Measurements from ENCODE around the gene TSPAN3.
A peak's percentile ranks its signal among the peaks of the same experiment; 100 is the strongest.

TSPAN3 gene

DNA sequence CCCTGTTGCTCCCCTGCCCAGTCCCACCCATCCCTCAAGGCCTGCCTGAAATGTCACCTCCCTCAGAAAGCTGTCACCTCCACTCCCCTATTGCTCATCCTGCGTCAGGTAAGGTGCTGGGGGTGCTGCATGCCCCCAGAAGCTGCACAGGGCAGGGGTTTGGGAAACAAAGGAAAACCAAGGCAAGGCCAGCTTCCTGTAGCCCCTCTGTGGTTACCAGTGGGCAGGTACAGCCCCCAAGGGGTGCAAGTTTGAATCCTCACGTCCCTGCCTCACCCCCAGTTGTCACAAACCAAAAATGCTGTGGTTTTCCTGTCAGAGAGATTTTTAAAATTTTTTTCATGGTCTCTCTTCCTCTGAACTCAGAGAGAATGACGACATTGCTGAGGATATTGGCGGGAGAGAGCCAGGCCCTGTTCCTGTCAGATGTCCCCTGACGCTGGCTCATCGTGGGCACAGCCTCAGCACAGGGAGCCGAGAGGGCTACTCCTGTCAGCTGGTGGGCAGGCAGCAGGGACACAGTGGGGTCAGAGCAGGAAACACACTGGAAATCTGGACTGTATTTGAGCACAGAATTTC, 49.0 kb downstream of the TSPAN3 start:
- no peak for DNase-seq

DNA sequence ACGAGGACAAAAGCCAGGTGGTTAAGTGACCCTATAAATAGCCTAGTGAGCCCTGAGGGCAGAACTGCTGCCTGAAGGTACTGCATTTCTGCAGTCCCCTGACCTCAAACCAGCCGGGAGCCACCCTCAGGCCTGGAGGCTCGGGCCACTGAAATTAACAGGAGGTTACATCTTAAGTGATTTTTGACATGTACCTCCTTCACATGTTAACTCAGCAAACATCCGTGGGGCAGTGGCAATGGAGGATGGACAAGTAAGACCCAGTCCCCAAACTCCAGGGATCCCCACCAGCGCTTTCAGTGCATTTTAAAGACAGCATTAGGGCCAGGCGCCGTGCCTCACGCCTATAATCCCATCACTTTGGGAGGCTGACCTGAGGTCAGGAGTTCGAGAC, 49.8 kb downstream of the TSPAN3 start:
- DNase-seq = no peak

GRCh38 chr15:77020348-77021087, 50.4 kb downstream of the TSPAN3 start:
- no peak for DNase-seq

DNA sequence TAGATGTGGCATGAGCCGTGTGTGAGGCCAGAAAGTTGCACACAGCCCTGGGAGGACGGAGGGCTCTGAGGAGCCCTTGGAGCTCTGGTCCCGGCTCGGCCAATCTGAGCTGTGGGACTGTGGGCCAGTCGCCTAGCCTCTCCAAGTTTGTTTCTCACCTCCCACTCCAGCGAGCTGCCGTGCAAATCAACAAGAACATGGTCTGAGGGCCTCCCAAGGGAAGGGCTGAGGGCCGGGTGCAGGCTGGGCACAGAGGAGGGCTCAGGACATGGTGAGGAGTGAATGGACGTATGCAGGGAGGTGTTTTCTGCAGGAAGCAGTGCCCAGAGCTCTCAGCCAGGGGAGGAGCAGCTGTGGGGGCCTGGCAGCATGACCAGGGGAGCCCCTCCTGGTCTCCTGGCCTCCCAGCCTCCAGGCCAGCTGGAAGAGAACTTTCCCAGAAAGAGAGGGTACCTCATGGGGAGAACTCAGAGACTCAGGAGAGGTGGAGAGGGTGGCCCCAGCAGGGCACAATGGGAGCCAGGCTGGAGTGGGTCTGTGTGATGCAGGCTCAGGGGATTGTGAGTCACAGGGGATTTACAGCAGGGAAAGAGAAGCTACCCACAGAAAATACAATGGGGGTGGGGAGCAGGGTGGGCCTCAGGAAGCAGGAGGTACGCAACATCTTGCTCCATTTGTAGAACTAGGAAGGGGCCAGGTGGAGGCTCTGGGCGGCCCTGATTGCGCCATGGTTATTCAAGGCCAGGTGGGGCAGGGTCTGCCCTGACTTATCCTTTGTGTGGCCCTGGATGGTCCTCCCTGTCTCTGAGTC, 51.2 kb downstream of the TSPAN3 start:
- no peak for DNase-seq

DNA sequence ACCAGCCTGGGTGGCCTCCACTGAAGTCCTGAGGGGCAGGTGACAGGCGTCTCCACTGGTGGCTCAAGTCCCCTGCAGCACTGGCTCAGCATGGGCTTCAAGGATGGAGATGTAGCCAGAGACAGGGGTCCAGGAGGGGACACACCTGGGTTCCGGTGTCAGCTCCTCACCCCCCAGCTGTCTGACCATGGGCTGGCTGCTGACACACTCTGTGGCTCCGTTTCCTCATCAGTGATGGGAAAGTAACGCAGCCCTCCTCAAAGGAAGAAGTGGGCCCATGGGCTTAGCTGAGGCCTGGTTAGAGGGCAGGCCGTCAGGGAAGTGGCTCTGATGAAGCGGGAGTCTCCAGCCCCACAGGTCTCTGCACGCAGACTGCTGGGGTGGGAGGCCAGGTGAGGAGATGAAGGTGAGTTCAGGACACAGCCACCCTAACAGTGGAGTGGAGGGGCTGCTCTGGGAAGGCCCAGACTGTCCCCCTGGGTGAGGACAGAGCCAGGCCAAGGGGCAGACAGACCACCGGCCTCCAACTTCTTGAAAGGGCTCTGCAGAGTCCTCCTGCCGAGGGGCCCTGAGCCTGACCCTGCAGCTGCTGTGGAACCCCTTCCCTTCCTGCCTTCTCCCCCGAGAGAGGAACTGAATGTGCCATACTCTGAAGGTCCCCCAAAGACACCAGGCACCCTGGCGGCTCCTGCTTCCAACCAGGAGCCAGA, 52.0 kb downstream of the TSPAN3 start:
- no peak for DNase-seq

DNA sequence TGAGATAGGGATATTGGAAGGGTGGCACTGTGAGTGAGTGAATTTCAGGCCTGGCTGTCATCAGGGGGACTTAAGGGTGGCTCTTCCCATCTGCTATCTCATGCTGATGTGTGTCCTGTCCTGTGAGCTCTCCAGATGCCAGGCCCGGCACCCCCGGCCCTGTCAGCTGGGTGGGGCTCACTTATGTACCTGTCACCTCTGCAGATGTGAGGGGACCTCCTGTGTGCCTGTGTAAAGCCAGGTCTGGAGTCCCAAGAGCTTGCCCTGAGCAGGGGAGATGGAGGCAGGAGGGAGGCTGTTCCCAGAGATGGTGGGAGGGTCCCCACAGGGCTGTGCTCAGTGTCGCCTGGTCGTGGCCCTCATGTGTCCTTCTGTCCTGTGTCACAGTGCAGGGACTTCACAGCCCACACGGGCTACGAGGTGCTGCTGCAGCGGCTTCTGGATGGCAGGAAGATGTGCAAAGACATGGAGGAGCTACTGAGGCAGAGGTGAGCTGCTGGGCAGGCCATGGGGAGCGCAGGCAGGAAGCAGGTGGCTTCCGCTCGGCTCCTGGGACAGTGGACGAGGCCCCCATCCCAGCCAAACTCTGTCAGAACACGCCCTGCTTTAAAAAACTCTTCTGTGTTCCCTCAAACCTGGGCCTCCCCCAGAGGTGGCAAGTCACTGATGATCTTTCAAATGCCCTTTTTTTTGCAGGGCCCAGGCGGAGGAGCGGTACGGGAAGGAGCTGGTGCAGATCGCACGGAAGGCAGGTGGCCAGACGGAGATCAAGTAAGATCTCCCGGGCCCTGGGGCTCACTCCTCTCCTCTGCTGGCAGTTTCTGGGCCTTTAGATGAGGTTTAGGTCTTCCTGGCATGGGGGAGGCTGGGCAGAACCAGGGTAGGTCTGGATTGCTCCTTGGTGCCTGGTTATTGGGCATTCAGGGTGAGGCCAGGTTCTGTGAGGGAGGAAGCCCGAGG, 52.9 kb downstream of the TSPAN3 start:
- DNase-seq = no peak

- DNase-seq = no peak
Observed at GRCh38 chr15:77017091-77017660, 53.7 kb downstream of the TSPAN3 start.

GRCh38 chr15:77016321-77016695, 54.6 kb downstream of the TSPAN3 start:
- DNase-seq = no peak

DNA sequence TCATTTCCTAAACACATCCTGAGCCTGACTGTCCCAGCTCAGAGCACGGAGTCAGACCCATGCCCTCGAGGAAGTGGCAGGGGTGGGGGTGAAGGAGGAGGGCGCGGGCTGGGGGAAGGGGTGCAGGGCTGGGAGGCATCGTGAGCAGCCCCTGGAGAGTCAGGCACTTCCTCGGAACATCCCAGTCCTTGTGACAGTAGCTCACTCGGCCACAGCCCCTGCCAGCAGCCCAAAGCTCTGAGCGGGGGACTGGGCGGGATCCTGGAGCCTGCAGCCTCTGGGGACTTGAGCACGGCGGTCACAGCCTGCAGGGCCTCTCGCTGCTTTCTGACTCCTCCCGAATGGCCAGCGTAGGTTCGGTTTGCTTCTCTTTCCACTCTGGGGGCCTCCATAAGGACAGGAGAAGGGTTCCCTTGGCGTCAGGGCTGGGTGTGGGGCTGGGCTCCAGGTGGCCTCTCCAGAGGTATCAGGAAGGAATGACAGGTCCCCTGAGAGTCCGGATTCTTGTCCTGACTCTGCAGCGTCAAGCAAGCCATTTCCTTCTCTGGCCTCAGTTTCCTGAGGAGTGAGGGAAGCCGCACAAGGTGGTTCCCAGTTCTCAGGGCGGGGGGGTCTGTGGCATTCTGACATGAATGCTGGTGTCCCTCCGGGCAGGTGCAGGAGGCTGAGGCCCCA, 55.1 kb downstream of the TSPAN3 start:
- DNase-seq = no peak

GRCh38 chr15:77014132-77015081, 56.5 kb downstream of the TSPAN3 start:
- peak; percentile 69 for DNase-seq

- DNase-seq = no peak
Observed at GRCh38 chr15:77013776-77014131, 57.2 kb downstream of the TSPAN3 start.

GRCh38 chr15:77012868-77013267, 58.0 kb downstream of the TSPAN3 start:
- no peak for DNase-seq

DNA sequence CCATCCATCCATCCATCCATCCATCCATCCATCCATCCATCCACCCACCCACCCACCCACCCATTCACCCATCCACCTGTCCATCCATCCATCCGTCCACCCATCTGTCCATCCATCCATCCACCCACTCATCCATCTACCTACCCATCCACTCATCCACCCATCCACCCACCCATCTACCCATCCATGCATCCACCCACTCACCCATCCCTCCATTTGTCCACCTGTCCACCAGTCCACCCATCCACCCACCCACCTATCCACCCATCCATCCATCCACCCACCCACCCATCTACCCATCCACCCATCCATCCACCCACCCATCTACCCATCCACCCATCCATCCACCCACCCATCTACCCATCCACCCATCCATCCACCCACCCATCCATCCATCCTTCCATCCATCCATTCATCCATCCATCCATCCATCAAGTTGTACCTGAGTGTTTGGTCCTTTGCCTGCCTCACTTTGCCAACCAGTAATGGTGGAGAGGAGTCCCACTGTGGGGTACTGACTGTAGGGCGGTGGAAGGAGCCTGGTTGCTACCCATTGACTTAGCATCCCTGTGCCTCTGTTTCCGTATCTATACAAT, 58.7 kb downstream of the TSPAN3 start:
- no peak for DNase-seq

DNA sequence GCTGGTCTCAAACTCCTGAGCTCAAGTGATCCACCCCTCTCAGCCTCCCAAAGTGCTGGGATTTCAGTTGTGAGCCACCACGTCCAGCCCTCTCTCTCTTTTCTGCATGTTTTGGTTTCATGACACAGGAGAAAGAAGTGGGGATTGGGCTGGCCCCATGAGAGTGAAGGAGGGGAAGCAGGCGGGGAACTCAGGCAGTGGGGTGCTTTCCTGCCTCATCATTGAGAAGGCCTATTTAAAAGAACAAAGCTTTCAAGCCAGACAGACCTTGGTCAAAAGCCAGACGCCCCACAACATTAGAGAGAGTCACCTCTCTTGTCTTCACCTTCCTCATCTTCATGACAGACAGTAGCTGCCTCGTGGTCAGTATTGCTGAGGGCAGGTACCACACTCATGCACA, 60.1 kb downstream of the TSPAN3 start:
- no peak for DNase-seq

DNA sequence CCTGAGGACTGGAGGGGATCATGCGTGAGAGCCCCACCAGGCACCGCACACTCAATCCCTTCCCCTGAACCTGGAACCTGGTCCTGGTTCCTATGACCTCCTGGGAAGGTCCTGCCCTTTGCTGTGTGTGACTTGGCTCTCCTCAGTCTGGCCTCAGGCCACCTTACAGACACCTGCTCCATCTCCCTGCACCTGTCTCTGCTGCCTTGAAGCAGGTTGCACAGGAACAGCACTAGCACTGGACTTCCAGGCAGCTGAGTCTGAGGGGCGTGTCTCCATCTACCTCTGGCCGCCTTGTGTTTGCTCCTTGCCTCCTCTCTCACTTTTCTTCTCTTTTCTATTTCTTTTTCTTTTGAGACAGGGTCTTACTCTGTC, 60.6 kb downstream of the TSPAN3 start:
- DNase-seq = no peak

DNA sequence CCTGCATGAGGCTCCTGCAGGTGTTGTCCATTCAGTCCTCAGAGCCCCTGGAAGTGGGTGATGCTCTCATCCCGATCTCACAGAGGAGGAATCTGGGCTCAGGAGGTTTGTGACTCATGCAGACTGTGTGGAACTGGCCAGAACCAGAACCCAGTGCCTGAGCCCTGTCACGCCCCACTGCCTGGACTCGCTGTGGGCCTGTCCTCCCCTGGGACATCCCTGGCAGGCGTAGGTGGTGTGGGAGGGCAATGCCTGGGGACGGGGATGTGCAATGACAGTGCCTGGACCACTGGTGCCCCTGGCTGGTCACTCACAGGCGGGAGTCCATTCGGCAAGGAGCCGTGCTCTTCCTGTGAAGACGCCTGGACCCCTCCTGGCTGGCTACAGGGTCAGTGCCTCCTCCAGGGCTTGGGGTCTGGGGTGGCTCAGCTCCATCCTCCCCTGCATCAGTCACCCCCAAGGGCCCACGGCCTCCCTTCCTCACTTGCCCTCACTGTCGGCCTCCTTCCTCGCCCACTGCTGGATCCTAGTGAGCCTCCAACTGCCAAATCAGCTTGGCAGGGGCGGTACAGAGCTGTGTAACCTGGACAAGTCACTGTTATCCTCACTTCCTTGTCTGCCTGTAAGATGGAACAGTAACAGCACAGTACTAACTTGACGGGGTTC, 61.1 kb downstream of the TSPAN3 start:
- no peak for DNase-seq

GRCh38 chr15:77009176-77009575, 61.7 kb downstream of the TSPAN3 start:
- DNase-seq = no peak

DNA sequence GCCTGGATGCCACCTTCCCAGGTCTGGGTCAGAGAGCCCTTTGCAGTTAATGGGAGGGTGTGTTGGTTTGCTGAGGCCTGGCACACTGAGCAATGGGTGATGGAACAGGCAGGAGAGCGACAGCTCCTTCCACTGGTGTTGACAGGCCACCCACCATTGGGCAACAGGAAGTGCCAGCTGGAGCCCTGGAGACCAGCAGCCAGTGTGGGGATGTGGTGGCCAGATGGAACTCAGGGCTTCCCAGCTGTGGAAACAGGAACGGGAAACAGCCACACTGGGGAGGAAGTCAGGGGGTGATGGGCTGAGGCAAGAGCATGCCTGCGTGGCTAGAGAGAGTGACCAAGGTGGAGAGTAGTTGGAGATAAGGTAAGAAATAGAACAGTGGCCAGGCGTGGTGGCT, 66.7 kb downstream of the TSPAN3 start:
- peak; percentile 67 for DNase-seq
